SK-N-SH treated with all-trans-retinoic acid at 6 μM for 48 hours (cell line): ENCODE measurements around the gene PGAP1.

ENCODE experiments used
- ATAC-seq: fragments of 200-7000 bp; cut with Tn5 transposase; 3 replicates; pipeline ENCODE4 v1.9.1; 2020; ENCODE audit warnings: mild to moderate bottlenecking, moderate library complexity
- ARNTL ChIP-seq: fragments of 450-650 bp; formaldehyde crosslinking; IDR thresholded peaks from 2 replicates; pipeline ENCODE4 v1.5.0; 2020; ENCODE audit warnings: low read depth, mild to moderate bottlenecking, moderate library complexity, borderline replicate concordance
- BACH2 ChIP-seq: fragments of 250-450 bp; sonication (Bioruptor Pico); IDR thresholded peaks from 2 replicates; pipeline ENCODE4 v1.9.0; 2021; ENCODE audit warnings: mild to moderate bottlenecking, borderline replicate concordance
- CSDC2 ChIP-seq: fragments of 250-450 bp; sonication (Bioruptor Pico); IDR thresholded peaks from 2 replicates; pipeline ENCODE4 v1.5.0; 2020; ENCODE audit warnings: mild to moderate bottlenecking, moderate library complexity
- ESRRG ChIP-seq: fragments of 250-450 bp; sonication (Bioruptor Pico); IDR thresholded peaks from 2 replicates; pipeline ENCODE4 v1.6.1; 2021; ENCODE audit warnings: mild to moderate bottlenecking
- GLIS3 ChIP-seq: fragments of 250-450 bp; sonication (Bioruptor Pico); IDR thresholded peaks from 2 replicates; pipeline ENCODE4 v1.5.0; 2020; ENCODE audit warnings: mild to moderate bottlenecking, moderate library complexity
- ISL1 ChIP-seq: fragments of 250-450 bp; sonication (Bioruptor Pico); IDR thresholded peaks from 2 replicates; pipeline ENCODE4 v2.1.2; 2022; ENCODE audit warnings: mild to moderate bottlenecking, moderate library complexity
- OSR1 ChIP-seq: fragments of 250-450 bp; sonication (Bioruptor Pico); IDR thresholded peaks from 2 replicates; pipeline ENCODE4 v1.8.0; 2022; ENCODE audit warnings: moderate library complexity, mild to moderate bottlenecking, inconsistent platforms
- PATZ1 ChIP-seq: fragments of 250-450 bp; sonication (Bioruptor Pico); IDR thresholded peaks from 2 replicates; pipeline ENCODE4 v1.8.0; 2020; ENCODE audit warnings: mild to moderate bottlenecking, moderate library complexity, borderline replicate concordance
- POU6F1 ChIP-seq: fragments of 250-450 bp; sonication (Bioruptor Pico); IDR thresholded peaks from 2 replicates; pipeline ENCODE4 v1.8.0; 2021; ENCODE audit warnings: low read depth, mild to moderate bottlenecking, moderate library complexity, borderline replicate concordance
- PPARA ChIP-seq: fragments of 250-450 bp; sonication (Bioruptor Pico); IDR thresholded peaks from 2 replicates; pipeline ENCODE4 v1.5.0; 2020; ENCODE audit warnings: mild to moderate bottlenecking, borderline replicate concordance
- RARB ChIP-seq: fragments of 250-450 bp; sonication (Bioruptor Pico); IDR thresholded peaks from 2 replicates; pipeline ENCODE4 v1.8.0; 2021; ENCODE audit warnings: mild to moderate bottlenecking, moderate library complexity
- SNAI2 ChIP-seq: fragments of 250-450 bp; sonication (Bioruptor Pico); IDR thresholded peaks from 2 replicates; pipeline ENCODE4 v1.5.0; 2020; ENCODE audit warnings: mild to moderate bottlenecking, moderate library complexity
- TOX ChIP-seq: fragments of 250-450 bp; sonication (Bioruptor Pico); IDR thresholded peaks from 2 replicates; pipeline ENCODE4 v1.8.0; 2021; ENCODE audit warnings: mild to moderate bottlenecking, moderate library complexity, borderline replicate concordance
- ZC3H10 ChIP-seq: fragments of 250-450 bp; sonication (Bioruptor Pico); IDR thresholded peaks from 2 replicates; pipeline ENCODE4 v1.5.1; 2021; ENCODE audit warnings: mild to moderate bottlenecking, moderate library complexity
- ZFP3 ChIP-seq: fragments of 250-450 bp; sonication (Bioruptor Pico); IDR thresholded peaks from 2 replicates; pipeline ENCODE4 v1.5.0; 2020; ENCODE audit warnings: mild to moderate bottlenecking, moderate library complexity
- ZFP30 ChIP-seq: fragments of 450-650 bp; formaldehyde crosslinking; IDR thresholded peaks from 2 replicates; pipeline ENCODE4 v1.5.0; 2022; ENCODE audit warnings: mild to moderate bottlenecking, moderate library complexity
- ZNF565 ChIP-seq: fragments of 450-650 bp; formaldehyde crosslinking; conservative IDR thresholded peaks from 2 replicates; pipeline ENCODE4 v1.5.0; 2020; ENCODE audit warnings: low read depth, mild to moderate bottlenecking, moderate library complexity
- ZNF70 ChIP-seq: fragments of 450-650 bp; formaldehyde crosslinking; IDR thresholded peaks from 2 replicates; pipeline ENCODE4 v1.5.0; 2020; ENCODE audit warnings: mild to moderate bottlenecking, moderate library complexity
- TF ChIP-seq, protein P1 (sequence below): fragments of 250-450 bp; sonication (Bioruptor Pico); IDR thresholded peaks from 2 replicates; pipeline ENCODE4 v1.5.1; 2021; ENCODE audit warnings: mild to moderate bottlenecking, moderate library complexity
- TF ChIP-seq, protein P2 (sequence below): fragments of 250-450 bp; sonication (Bioruptor Pico); IDR thresholded peaks from 2 replicates; pipeline ENCODE4 v1.5.1; 2020; ENCODE audit warnings: low read depth, mild to moderate bottlenecking, moderate library complexity
- TF ChIP-seq, protein P3 (sequence below): fragments of 250-450 bp; sonication (Bioruptor Pico); IDR thresholded peaks from 2 replicates; pipeline ENCODE4 v1.5.0; 2020; ENCODE audit warnings: mild to moderate bottlenecking, moderate library complexity

PGAP1 gene

DNA sequence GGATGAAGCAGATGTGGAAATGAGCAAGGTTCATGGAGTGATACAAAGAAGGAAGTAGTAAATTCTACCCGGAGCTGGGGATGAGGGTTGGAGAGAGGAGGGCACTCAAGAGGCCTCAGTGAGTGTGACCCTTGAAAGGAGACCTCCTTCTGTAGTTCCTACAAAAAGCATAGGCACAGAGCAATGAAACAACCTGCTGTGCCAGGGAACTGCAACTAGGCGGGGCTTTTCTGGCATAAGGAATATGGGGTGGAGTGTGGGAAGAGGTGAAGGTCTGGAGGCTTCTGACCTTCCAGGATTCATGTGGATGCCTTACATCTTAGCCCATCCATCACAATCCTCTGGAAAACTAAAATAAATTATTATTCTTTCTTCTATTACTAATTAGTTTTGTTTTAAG is 25.5 kb upstream of the PGAP1 start:
- ATAC-seq, result no peak

GRCh38 chr2:196949116-196949515 is 22.6 kb upstream of the PGAP1 start:
- TF ChIP-seq ZNF70 (no peak), ZC3H10 (CRISPR knock-in tag) (no peak), ZFP30 (CRISPR knock-in tag) (no peak), ESRRG (CRISPR knock-in tag) (no peak), OSR1 (no peak), ISL1 (CRISPR knock-in tag) (no peak), ZNF565 (CRISPR knock-in tag) (no peak), RARB (CRISPR knock-in tag) (no peak), TOX (CRISPR knock-in tag) (no peak), BACH2 (no peak), ARNTL (no peak), POU6F1 (CRISPR knock-in tag) (no peak), PPARA (CRISPR knock-in tag) (no peak)
- TF ChIP-seq, protein P1, sequence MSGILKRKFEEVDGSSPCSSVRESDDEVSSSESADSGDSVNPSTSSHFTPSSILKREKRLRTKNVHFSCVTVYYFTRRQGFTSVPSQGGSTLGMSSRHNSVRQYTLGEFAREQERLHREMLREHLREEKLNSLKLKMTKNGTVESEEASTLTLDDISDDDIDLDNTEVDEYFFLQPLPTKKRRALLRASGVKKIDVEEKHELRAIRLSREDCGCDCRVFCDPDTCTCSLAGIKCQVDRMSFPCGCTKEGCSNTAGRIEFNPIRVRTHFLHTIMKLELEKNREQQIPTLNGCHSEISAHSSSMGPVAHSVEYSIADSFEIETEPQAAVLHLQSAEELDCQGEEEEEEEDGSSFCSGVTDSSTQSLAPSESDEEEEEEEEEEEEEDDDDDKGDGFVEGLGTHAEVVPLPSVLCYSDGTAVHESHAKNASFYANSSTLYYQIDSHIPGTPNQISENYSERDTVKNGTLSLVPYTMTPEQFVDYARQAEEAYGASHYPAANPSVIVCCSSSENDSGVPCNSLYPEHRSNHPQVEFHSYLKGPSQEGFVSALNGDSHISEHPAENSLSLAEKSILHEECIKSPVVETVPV (CRISPR knock-in tag), result no peak
- TF ChIP-seq, protein P2, sequence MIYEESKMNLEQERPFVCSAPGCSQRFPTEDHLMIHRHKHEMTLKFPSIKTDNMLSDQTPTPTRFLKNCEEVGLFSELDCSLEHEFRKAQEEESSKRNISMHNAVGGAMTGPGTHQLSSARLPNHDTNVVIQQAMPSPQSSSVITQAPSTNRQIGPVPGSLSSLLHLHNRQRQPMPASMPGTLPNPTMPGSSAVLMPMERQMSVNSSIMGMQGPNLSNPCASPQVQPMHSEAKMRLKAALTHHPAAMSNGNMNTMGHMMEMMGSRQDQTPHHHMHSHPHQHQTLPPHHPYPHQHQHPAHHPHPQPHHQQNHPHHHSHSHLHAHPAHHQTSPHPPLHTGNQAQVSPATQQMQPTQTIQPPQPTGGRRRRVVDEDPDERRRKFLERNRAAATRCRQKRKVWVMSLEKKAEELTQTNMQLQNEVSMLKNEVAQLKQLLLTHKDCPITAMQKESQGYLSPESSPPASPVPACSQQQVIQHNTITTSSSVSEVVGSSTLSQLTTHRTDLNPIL, result no peak
- ATAC-seq, result no peak

More for the DNA sequence above, 25.5 kb upstream of the PGAP1 start:
- TF ChIP-seq BACH2, result no peak
- no peak for TF ChIP-seq RARB (CRISPR knock-in tag)
- TF ChIP-seq TOX (CRISPR knock-in tag), result no peak
- TF ChIP-seq OSR1, result no peak
- TF ChIP-seq ZFP30 (CRISPR knock-in tag), result no peak
- no peak for TF ChIP-seq ISL1 (CRISPR knock-in tag)

- TF ChIP-seq OSR1, result no peak
- TF ChIP-seq BACH2, result no peak
- TF ChIP-seq POU6F1 (CRISPR knock-in tag), result no peak
- TF ChIP-seq SNAI2 (CRISPR knock-in tag), result no peak
- TF ChIP-seq TOX (CRISPR knock-in tag), result no peak
- TF ChIP-seq ISL1 (CRISPR knock-in tag), result no peak
- TF ChIP-seq ZFP30 (CRISPR knock-in tag), result no peak
- no peak for TF ChIP-seq PPARA (CRISPR knock-in tag)
- no peak for TF ChIP-seq ZC3H10 (CRISPR knock-in tag)
- TF ChIP-seq ARNTL, result no peak
- TF ChIP-seq, protein P2, result no peak
- TF ChIP-seq ESRRG (CRISPR knock-in tag), result no peak
- no peak for TF ChIP-seq ZFP3 (CRISPR knock-in tag)
- no peak for TF ChIP-seq ZNF70
- TF ChIP-seq, protein P3, sequence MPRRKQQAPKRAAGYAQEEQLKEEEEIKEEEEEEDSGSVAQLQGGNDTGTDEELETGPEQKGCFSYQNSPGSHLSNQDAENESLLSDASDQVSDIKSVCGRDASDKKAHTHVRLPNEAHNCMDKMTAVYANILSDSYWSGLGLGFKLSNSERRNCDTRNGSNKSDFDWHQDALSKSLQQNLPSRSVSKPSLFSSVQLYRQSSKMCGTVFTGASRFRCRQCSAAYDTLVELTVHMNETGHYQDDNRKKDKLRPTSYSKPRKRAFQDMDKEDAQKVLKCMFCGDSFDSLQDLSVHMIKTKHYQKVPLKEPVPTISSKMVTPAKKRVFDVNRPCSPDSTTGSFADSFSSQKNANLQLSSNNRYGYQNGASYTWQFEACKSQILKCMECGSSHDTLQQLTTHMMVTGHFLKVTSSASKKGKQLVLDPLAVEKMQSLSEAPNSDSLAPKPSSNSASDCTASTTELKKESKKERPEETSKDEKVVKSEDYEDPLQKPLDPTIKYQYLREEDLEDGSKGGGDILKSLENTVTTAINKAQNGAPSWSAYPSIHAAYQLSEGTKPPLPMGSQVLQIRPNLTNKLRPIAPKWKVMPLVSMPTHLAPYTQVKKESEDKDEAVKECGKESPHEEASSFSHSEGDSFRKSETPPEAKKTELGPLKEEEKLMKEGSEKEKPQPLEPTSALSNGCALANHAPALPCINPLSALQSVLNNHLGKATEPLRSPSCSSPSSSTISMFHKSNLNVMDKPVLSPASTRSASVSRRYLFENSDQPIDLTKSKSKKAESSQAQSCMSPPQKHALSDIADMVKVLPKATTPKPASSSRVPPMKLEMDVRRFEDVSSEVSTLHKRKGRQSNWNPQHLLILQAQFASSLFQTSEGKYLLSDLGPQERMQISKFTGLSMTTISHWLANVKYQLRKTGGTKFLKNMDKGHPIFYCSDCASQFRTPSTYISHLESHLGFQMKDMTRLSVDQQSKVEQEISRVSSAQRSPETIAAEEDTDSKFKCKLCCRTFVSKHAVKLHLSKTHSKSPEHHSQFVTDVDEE (CRISPR knock-in tag), result no peak
- TF ChIP-seq GLIS3 (CRISPR knock-in tag), result no peak
- no peak for TF ChIP-seq CSDC2 (CRISPR knock-in tag)
- TF ChIP-seq, protein P1 (CRISPR knock-in tag), result no peak
- TF ChIP-seq PATZ1 (CRISPR knock-in tag), result no peak
Observed at GRCh38 chr2:196944570-196944969, 18.1 kb upstream of the PGAP1 start.

More at GRCh38 chr2:196944570-196944969, 18.1 kb upstream of the PGAP1 start:
- no peak for ATAC-seq
